CD14-positive monocyte (primary cell): Measurements from ENCODE around the gene SYP. TPM values are rescaled to one million over a fixed set of nuclear protein-coding genes. Genes with fewer than 3 reads are reported as not detected.

Experiments
- DNase-seq, 3 donors: peaks; one replicate each; pipeline ENCODE4 v3.0.0-alpha.2; 2011 to 2022
- H2AFZ ChIP-seq: 2 replicates; pipeline ENCODE4 v1.6.0; 2012; ENCODE audit warnings: mild to moderate bottlenecking, low read depth, low read length, inconsistent platforms; ENCODE audit not compliant: insufficient read depth, poor library complexity, severe bottlenecking
- H3K27ac ChIP-seq, 2 donors: 1 replicate in 1 of 2; 2 replicates in 1 of 2; pipeline ENCODE4 v1.5.1; 2012 to 2013; ENCODE audit warnings: low read length in 2 of 2, control low read depth in 1 of 2, inconsistent platforms in 1 of 2, low read depth in 1 of 2, mild to moderate bottlenecking in 1 of 2
- H3K27me3 ChIP-seq, 2 donors: one replicate each; pipeline versions ENCODE4 v1.6.0 to v1.6.1; 2011 to 2013; ENCODE audit warnings: low read length in 2 of 2; ENCODE audit not compliant: control insufficient read depth in 2 of 2, insufficient read depth in 2 of 2
- H3K36me3 ChIP-seq, 2 donors: replicated peaks in 1 of 2; 1 replicate in 1 of 2; 2 replicates in 1 of 2; pipeline versions ENCODE4 v1.5.1 to v1.6.1; 2012 to 2013; ENCODE audit warnings: low read length in 2 of 2, control low read depth in 1 of 2, inconsistent platforms in 1 of 2, mild to moderate bottlenecking in 1 of 2; ENCODE audit not compliant: insufficient read depth in 2 of 2, control insufficient read depth in 1 of 2
- H3K4me1 ChIP-seq, 2 donors: 1 replicate in 1 of 2; 2 replicates in 1 of 2; pipeline versions ENCODE4 v1.5.1 to v1.6.1; 2012 to 2013; ENCODE audit warnings: low read length in 2 of 2, control low read depth in 1 of 2, inconsistent platforms in 1 of 2, mild to moderate bottlenecking in 1 of 2, moderate library complexity in 1 of 2; ENCODE audit not compliant: insufficient read depth in 2 of 2, control insufficient read depth in 1 of 2
- H3K4me2 ChIP-seq: replicated peaks from 2 replicates; pipeline ENCODE3; 2012; ENCODE audit warnings: low read length, moderate library complexity, mild to moderate bottlenecking; ENCODE audit not compliant: poor library complexity, severe bottlenecking; ENCODE audit errors: extremely low read depth
- H3K4me3 ChIP-seq, 3 experiments: fragments of 200-600 bp in 1 of 3; sonication (generic) in 1 of 3; replicated peaks in 1 of 3; 1 replicate in 2 of 3; 2 replicates in 1 of 3; pipeline ENCODE4 v1.5.1; 2011 to 2013; ENCODE audit warnings: low read length in 3 of 3, mild to moderate bottlenecking in 3 of 3, control low read depth in 2 of 3, low read depth in 2 of 3, inconsistent platforms in 1 of 3, moderate library complexity in 1 of 3
- H3K79me2 ChIP-seq: 2 replicates; pipeline ENCODE4 v1.6.0; 2012; ENCODE audit warnings: mild to moderate bottlenecking, control low read depth, inconsistent platforms, low read length, moderate library complexity; ENCODE audit not compliant: insufficient read depth
- H3K9ac ChIP-seq: 2 replicates; pipeline ENCODE4 v1.6.0; 2017; ENCODE audit warnings: low read length, mild to moderate bottlenecking; ENCODE audit not compliant: insufficient read depth, poor library complexity, severe bottlenecking
- H3K9me3 ChIP-seq, 2 donors: replicated peaks in 1 of 2; 1 replicate in 1 of 2; 2 replicates in 1 of 2; pipeline versions ENCODE4 v1.5.1 to v1.6.1; 2012 to 2013; ENCODE audit warnings: low read length in 2 of 2, control low read depth in 1 of 2; ENCODE audit not compliant: control insufficient read depth in 1 of 2, insufficient read depth in 1 of 2
- H4K20me1 ChIP-seq: 2 replicates; pipeline ENCODE4 v1.6.0; 2012; ENCODE audit warnings: mild to moderate bottlenecking, low read length, control low read depth, moderate library complexity; ENCODE audit not compliant: insufficient read depth
- H3K27ac Mint-ChIP-seq, 7 donors: one replicate each; pipeline ENCODE4 v1.8.0; 2020; ENCODE audit warnings: mild to moderate bottlenecking in 7 of 7, mixed read lengths in 7 of 7, moderate library complexity in 6 of 7, inconsistent platforms in 2 of 7
- H3K27me3 Mint-ChIP-seq, 3 donors: one replicate each; pipeline ENCODE4 v1.8.0; 2021 to 2022; ENCODE audit warnings: low read depth in 3 of 3, mild to moderate bottlenecking in 3 of 3, mixed read lengths in 3 of 3, moderate library complexity in 3 of 3, inconsistent platforms in 1 of 3
- H3K36me3 Mint-ChIP-seq, 2 donors: one replicate each; pipeline ENCODE4 v1.8.0; 2020; ENCODE audit warnings: mixed read lengths in 2 of 2, inconsistent platforms in 1 of 2, mild to moderate bottlenecking in 1 of 2
- H3K4me1 Mint-ChIP-seq: one replicate; pipeline ENCODE4 v1.8.0; 2020; ENCODE audit warnings: mild to moderate bottlenecking, mixed read lengths
- H3K4me3 Mint-ChIP-seq, 2 donors: one replicate each; pipeline ENCODE4 v1.8.0; 2020; ENCODE audit warnings: mild to moderate bottlenecking in 2 of 2, mixed read lengths in 2 of 2, moderate library complexity in 1 of 2
- H3K9me3 Mint-ChIP-seq, 7 donors: one replicate each; pipeline ENCODE4 v1.8.0; 2020 to 2022; ENCODE audit warnings: mixed read lengths in 7 of 7, mild to moderate bottlenecking in 6 of 7, moderate library complexity in 6 of 7, inconsistent platforms in 2 of 7
- WGBS: methylation state at CpG from one replicate; pipeline ENCODE4 v1.1.5; 2013; ENCODE audit warnings: missing lambda C conversion rate; ENCODE audit not compliant: insufficient coverage; 5-methylcytosine and 5-hydroxymethylcytosine counted together
- intact Hi-C, 2 donors: fragments of 100-400 bp; cut with micrococcal nuclease; formaldehyde crosslinking; loops; one replicate each; pipeline versions ENCODE4 v1.15.0 to v1.15.1; 2023
- polyA plus RNA-seq, 3 donors: library from polyadenylated mRNA; depleted of rRNA in 1 of 3; unstranded in 2 of 3; stranded (reverse) in 1 of 3; fragments of 300-500 nt in 2 of 3; fragments of >200 nt in 1 of 3; fragmentation: Illumina TruSeq in 2 of 3; gene quantifications; 1 replicate in 2 of 3; 2 replicates in 1 of 3; pipeline ENCODE4 v1.2.3, GENCODE V29; 2012 to 2021
- TF ChIP-seq, protein P1 (sequence below): fragments of 200-600 bp; IDR thresholded peaks from one replicate; pipeline ENCODE4 v1.8.0; 2022; ENCODE audit warnings: antibody characterized with exemption, mild to moderate bottlenecking

The SYP gene
- polyA plus RNA-seq, 3 donors, result 0.27 to 0.69 (median 0.68) TPM

DNA sequence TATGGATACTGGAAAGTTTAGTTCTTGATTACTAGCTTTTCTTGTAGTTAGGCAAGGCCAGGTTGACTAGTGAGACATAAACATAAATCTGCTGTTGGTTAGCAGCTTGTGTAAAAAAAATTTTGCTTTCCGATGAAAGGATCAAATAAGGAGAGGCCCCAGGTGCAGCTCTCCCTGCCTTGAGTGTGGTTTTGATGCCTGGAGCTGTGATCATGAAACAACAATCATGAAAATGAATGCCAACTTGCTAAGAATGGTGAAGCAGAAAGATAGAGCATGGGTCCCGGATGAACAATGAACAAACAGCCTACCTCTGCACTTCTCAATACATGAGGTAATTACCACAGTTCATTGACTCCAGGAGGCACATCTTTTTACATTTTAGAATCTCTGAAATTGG, 14.4 kb upstream of the SYP start:
- Mint-ChIP-seq H3K9me3 (peaks cover 0 to 4% (median 1%) of the 10 kb centered on the region in 7 donors), H3K36me3 (no peaks in the 10 kb centered on the region), H3K27ac (no peak overlapping the region), H3K27me3 (peaks cover 4 to 13% (median 4%) of the 10 kb centered on the region in 3 donors), H3K4me3 (no peak overlapping the region), H3K4me1 (peaks cover 5% of the 10 kb centered on the region)
- H3K4me2 ChIP-seq, result no peak overlapping the region
- no peak overlapping the region for H3K27ac ChIP-seq
- DNase-seq, result no peak
- H3K4me3 ChIP-seq, result no peak overlapping the region
- WGBS, result no CpG with 5 or more reads among the region's 2 CpGs
- H3K36me3 ChIP-seq, result no peaks in the 10 kb centered on the region
- H3K4me1 ChIP-seq, result peaks cover 1 to 4% of the 10 kb centered on the region in 2 donors
- H3K9ac ChIP-seq, result no peak overlapping the region
- no peaks in the 10 kb centered on the region for H3K9me3 ChIP-seq
- intact Hi-C loops, result no loop called here
- H2AFZ ChIP-seq, result no peak overlapping the region
- H4K20me1 ChIP-seq, result no peaks in the 10 kb centered on the region
- no peaks in the 10 kb centered on the region for H3K27me3 ChIP-seq
- H3K79me2 ChIP-seq, result no peaks in the 10 kb centered on the region
- TF ChIP-seq, protein P1, sequence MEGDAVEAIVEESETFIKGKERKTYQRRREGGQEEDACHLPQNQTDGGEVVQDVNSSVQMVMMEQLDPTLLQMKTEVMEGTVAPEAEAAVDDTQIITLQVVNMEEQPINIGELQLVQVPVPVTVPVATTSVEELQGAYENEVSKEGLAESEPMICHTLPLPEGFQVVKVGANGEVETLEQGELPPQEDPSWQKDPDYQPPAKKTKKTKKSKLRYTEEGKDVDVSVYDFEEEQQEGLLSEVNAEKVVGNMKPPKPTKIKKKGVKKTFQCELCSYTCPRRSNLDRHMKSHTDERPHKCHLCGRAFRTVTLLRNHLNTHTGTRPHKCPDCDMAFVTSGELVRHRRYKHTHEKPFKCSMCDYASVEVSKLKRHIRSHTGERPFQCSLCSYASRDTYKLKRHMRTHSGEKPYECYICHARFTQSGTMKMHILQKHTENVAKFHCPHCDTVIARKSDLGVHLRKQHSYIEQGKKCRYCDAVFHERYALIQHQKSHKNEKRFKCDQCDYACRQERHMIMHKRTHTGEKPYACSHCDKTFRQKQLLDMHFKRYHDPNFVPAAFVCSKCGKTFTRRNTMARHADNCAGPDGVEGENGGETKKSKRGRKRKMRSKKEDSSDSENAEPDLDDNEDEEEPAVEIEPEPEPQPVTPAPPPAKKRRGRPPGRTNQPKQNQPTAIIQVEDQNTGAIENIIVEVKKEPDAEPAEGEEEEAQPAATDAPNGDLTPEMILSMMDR, result no peak

DNA sequence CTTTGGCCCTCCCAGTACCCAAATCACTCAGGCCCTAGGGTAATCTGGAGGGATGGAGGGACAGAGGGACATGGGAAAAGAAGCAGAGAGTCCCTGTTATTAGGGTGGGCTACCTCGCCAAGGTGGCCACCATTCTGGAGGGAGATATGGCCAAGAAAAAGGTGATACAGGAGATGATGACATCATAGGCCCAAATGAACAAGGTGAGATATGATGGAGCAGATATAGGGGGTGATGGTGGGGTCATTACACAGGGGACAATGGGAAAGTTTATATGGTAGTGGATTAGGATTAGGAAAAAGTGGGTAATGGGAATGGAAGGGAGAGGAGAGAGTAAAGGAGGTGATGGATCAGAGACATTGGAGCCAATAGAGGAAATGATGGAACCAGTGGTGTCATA, 12.9 kb upstream of the SYP start:
- H3K79me2 ChIP-seq, result no peaks in the 10 kb centered on the region
- H4K20me1 ChIP-seq, result no peaks in the 10 kb centered on the region
- Mint-ChIP-seq H3K27me3 (peaks cover 4 to 10% (median 4%) of the 10 kb centered on the region in 3 donors), H3K27ac (no peak overlapping the region), H3K4me3 (no peak overlapping the region), H3K4me1 (peaks cover 3% of the 10 kb centered on the region), H3K36me3 (no peaks in the 10 kb centered on the region), H3K9me3 (peaks cover 0 to 6% (median 1%) of the 10 kb centered on the region in 7 donors)
- H3K4me1 ChIP-seq, result no peaks in the 10 kb centered on the region
- no peak overlapping the region for H2AFZ ChIP-seq
- no peak overlapping the region for H3K27ac ChIP-seq
- H3K36me3 ChIP-seq, result no peaks in the 10 kb centered on the region
- no peak overlapping the region for H3K9ac ChIP-seq
- H3K4me3 ChIP-seq, result no peak overlapping the region
- intact Hi-C loops, result no loop called here
- TF ChIP-seq, protein P1, result no peak
- DNase-seq, result no peak
- no peak overlapping the region for H3K4me2 ChIP-seq
- WGBS, result 89% methylated on average over 1 of the region's 1 CpG
- H3K9me3 ChIP-seq, result no peaks in the 10 kb centered on the region
- H3K27me3 ChIP-seq, result no peaks in the 10 kb centered on the region
